KMS-11 (cell line): ENCODE measurements around the gene RTN4RL1.

ENCODE experiments used
- H2AFZ ChIP-seq: fragments of 200-600 bp; sonication (generic); 2 replicates; pipeline ENCODE4 v1.6.1; 2016; ENCODE audit warnings: antibody characterized with exemption, mixed run types, low read depth
- H3K27ac ChIP-seq: fragments of 200-600 bp; sonication (generic); 2 replicates; pipeline ENCODE4 v1.6.1; 2016; ENCODE audit warnings: mild to moderate bottlenecking, mixed run types
- H3K27me3 ChIP-seq: fragments of 200-600 bp; sonication (generic); 2 replicates; pipeline ENCODE4 v1.6.1; 2017; ENCODE audit warnings: mild to moderate bottlenecking, low read depth, mixed run types, moderate library complexity; ENCODE audit not compliant: insufficient read depth
- H3K36me3 ChIP-seq: fragments of 200-600 bp; sonication (generic); 2 replicates; pipeline ENCODE4 v1.6.1; 2017; ENCODE audit warnings: mild to moderate bottlenecking, mixed run types; ENCODE audit not compliant: insufficient read depth
- H3K4me1 ChIP-seq: fragments of 200-600 bp; sonication (generic); 2 replicates; pipeline ENCODE4 v1.6.1; 2016; ENCODE audit warnings: mild to moderate bottlenecking, low read depth, mixed run types; ENCODE audit not compliant: poor library complexity, severe bottlenecking
- H3K4me2 ChIP-seq: fragments of 200-600 bp; sonication (generic); 2 replicates; pipeline ENCODE4 v1.7.0; 2016; ENCODE audit warnings: mild to moderate bottlenecking, mixed run types
- H3K4me3 ChIP-seq: fragments of 200-600 bp; sonication (generic); IDR thresholded peaks from 2 replicates; pipeline ENCODE4 v1.6.1; 2017; ENCODE audit warnings: low read depth, low read length, mixed read lengths; ENCODE audit not compliant: insufficient read depth
- H3K79me2 ChIP-seq: fragments of 200-600 bp; sonication (generic); 2 replicates; pipeline ENCODE4 v1.6.1; 2016; ENCODE audit warnings: low read depth, mixed run types; ENCODE audit not compliant: insufficient read depth
- H3K9ac ChIP-seq: fragments of 200-600 bp; sonication (generic); 2 replicates; pipeline ENCODE4 v1.6.1; 2016; ENCODE audit warnings: mild to moderate bottlenecking, mixed run types
- H4K20me1 ChIP-seq: fragments of 200-600 bp; sonication (generic); 2 replicates; pipeline ENCODE4 v1.6.1; 2016; ENCODE audit warnings: mild to moderate bottlenecking, mixed run types; ENCODE audit not compliant: insufficient read depth
- CTCF ChIP-seq: fragments of 200-600 bp; sonication (generic); conservative IDR thresholded peaks from 2 replicates; pipeline ENCODE4 v1.6.1; 2017; ENCODE audit warnings: low read depth, mild to moderate bottlenecking, antibody characterized with exemption, low read length, moderate library complexity, mixed read lengths

RTN4RL1 gene

GRCh38 chr17:1958134-1958881 lies 66.8 kb downstream of the RTN4RL1 start:
- H3K4me1 ChIP-seq: no peaks in the 10 kb centered on the region
- H4K20me1 ChIP-seq: no peaks in the 10 kb centered on the region
- H3K4me2 ChIP-seq: no peak overlapping the region
- H3K4me3 ChIP-seq: no peak overlapping the region
- H3K27me3 ChIP-seq: 0 out of 2 replicates have a peak, but pooled peaks cover 5% of the 10 kb centered on the region
- H3K9ac ChIP-seq: no peak overlapping the region
- H2AFZ ChIP-seq: no peak overlapping the region
- no peaks in the 10 kb centered on the region for H3K79me2 ChIP-seq
- H3K36me3 ChIP-seq: no peaks in the 10 kb centered on the region
- no peak overlapping the region for H3K27ac ChIP-seq
- no peak for TF ChIP-seq CTCF

- no peaks in the 10 kb centered on the region for H3K36me3 ChIP-seq
- H3K4me1 ChIP-seq: no peaks in the 10 kb centered on the region
- no peak for TF ChIP-seq CTCF
- no peak overlapping the region for H3K4me3 ChIP-seq
- no peaks in the 10 kb centered on the region for H3K79me2 ChIP-seq
- no peak overlapping the region for H2AFZ ChIP-seq
- H3K4me2 ChIP-seq: no peak overlapping the region
- no peaks in the 10 kb centered on the region for H4K20me1 ChIP-seq
- H3K9ac ChIP-seq: no peak overlapping the region
- H3K27ac ChIP-seq: no peak overlapping the region
- peaks cover 5% of the 10 kb centered on the region; the same call in 1 of the 2 replicates for H3K27me3 ChIP-seq
Observed at GRCh38 chr17:1957037-1957436, 68.1 kb downstream of the RTN4RL1 start.

GRCh38 chr17:1956134-1956533 lies 69.0 kb downstream of the RTN4RL1 start:
- Histone ChIP-seq H3K27ac (no peak overlapping the region), H3K36me3 (no peaks in the 10 kb centered on the region), H3K79me2 (no peaks in the 10 kb centered on the region), H3K4me1 (no peaks in the 10 kb centered on the region), H3K4me3 (no peak overlapping the region), H2AFZ (no peak overlapping the region), H3K4me2 (no peak overlapping the region), H3K27me3 (peaks cover 5% of the 10 kb centered on the region; the same call in 1 of the 2 replicates), H4K20me1 (no peaks in the 10 kb centered on the region), H3K9ac (no peak overlapping the region)
- TF ChIP-seq CTCF: no peak

GRCh38 chr17:1953831-1954230 lies 71.3 kb downstream of the RTN4RL1 start:
- Histone ChIP-seq H3K27me3 (peaks cover 2% of the 10 kb centered on the region; the same call in 1 of the 2 replicates), H3K4me2 (no peak overlapping the region), H3K36me3 (no peaks in the 10 kb centered on the region), H3K4me1 (no peaks in the 10 kb centered on the region), H2AFZ (no peak overlapping the region), H3K9ac (no peak overlapping the region), H4K20me1 (no peaks in the 10 kb centered on the region), H3K4me3 (no peak overlapping the region), H3K79me2 (no peaks in the 10 kb centered on the region), H3K27ac (no peak overlapping the region)
- TF ChIP-seq CTCF: no peak
